ENCODE measurements around the gene PACS1.

DNA sequence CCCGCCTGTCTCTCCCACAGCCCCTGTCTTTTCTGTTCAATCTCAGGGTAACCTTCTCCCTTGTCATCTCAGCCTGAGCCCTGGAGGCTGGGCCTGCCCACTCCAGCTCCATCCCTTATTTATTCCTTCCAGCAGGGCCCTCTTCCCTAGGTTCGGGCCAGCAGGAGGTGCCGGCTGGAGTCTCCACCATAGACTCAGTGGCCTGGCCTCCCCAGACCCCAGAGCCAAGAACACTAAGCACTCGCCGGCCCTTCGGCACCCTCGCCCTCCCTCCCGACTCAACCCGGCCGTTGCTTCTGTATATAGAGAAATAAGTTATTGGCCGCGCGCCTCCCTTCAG, 196.9 kb downstream of the PACS1 start:
- TF ChIP-seq POLR2AphosphoS5 (IDR thresholded peaks at IDR 0.05; ENCODE audit: low read depth, low read length), result no peak
- no peak for TF ChIP-seq POLR2A (IDR thresholded peaks at IDR 0.05; ENCODE audit: low read depth, low read length)
- TF ChIP-seq SPI1 (IDR thresholded peaks at IDR 0.05; ENCODE audit: low read depth, low read length), result no peak
- TF ChIP-seq TAF1 (IDR thresholded peaks at IDR 0.05; ENCODE audit: low read depth, low read length), result no peak
- no peak for TF ChIP-seq PAX5 (IDR thresholded peaks at IDR 0.05; ENCODE audit: insufficient read depth, low read length, severe bottlenecking)

Data from GM12891 (cell line).